Measurements from ENCODE around the gene NEDD4. TPM values are rescaled to one million over a fixed set of nuclear protein-coding genes. Genes with fewer than 3 reads are reported as not detected.
"Not testable (repeated sequence)": the region's sequence is repeated elsewhere in the genome, so short reads cannot be mapped to it uniquely, and the experiment has no call there.

The NEDD4 gene
- 3.7 and 4.1 TPM in 2 replicates for total RNA-seq (2014; rRNA removed; shearing (Covaris generic))

DNA sequence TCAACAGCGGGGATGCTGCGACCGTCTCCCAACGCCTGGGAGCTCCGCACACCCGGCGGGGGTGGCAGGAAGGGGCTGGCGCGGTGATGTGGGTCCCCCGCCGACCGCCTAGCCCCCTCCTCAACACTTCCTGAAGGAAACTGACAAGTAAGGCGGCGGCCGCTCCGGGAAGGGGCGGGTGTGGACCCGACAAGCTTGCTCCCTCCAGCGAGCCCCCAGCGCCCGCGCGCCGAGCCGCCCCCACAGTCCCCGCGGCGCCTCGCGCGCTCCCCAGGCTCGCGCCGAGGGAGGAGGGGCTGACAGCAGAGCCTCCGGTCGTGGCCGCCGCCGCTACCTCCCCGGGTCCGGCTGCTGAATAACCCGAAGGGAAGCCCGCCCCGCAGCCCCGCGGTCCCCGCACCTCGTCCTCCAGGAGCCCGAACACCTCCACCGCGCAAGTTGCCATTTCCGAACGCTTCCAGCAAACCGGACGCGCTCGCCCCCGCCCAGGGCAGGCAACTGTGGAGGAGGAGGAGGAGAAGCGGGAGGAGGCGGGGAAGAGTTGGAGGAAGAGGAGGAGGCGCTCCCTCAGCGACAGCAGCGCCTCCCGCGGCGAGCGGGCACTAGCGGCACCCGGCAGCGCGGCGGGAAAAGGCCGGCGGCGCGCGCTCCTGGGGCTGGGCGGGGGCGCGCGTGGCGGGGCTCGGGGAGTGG, at the start of gene NEDD4:
Gene NEDD4 (minus strand): TSS at position 502 of the 693 bp plus-strand sequence. CDS start 57 bp downstream, at position 445.
- peak; percentile 91 for DNase-seq
- Histone ChIP-seq H3K4me3 (ENCODE audit: insufficient read depth, low read depth, low read length) (peak within 1 kb of the TSS; percentile 73), H3K27me3 (ENCODE audit: control insufficient read depth, insufficient read depth, low read length) (peaks cover 1% of the 10 kb centered on the region; the same call in 1 of the 2 replicates), H3K36me3 (replicated peaks; ENCODE audit: control insufficient read depth, insufficient read depth, low read length) (no peaks in the 10 kb centered on the region)

DNA sequence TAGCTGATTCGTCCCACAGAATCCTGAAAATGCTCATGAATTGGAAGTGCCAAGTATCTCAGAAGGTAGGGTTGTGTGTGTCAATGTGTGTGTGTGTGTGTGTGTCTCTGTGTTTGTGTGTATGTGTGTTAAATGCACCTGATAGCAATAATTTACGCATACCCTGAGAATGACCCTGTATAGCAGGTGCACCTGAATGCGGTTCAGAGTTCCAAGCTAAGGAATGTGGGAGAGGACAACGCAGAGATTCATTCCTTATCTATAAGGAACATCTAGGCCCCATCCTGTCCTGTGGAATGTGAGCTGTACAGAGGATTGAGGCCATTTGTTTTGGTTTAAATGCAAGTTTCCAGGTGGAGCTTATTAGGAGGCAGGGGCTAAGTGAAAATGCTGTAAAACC, 49.1 kb upstream of the NEDD4 start:
- DNase-seq, result no peak
- Histone ChIP-seq H3K4me3 (ENCODE audit: insufficient read depth, low read depth, low read length) (no peak overlapping the region), H3K36me3 (replicated peaks; ENCODE audit: control insufficient read depth, insufficient read depth, low read length) (no peaks in the 10 kb centered on the region), H3K27me3 (ENCODE audit: control insufficient read depth, insufficient read depth, low read length) (no peaks in the 10 kb centered on the region)

DNA sequence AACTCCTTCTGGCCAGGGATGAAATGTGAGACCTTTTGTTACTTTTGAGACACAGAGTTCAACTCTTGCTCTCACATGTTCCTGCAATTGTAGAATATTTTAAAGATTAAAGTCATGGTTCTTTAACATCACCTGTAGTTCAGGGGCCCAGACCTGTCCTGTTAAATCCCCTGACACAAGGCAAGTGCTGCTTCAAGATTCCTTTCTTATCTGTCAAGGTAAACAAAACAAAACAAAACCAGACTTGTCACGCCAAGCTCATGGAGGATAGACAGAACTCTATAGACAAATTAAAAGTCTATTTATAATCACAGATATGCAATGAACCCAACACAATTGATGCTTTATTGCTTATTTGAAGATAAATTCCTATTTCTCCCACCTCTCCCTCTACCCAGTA, 48.6 kb upstream of the NEDD4 start:
- no peak for DNase-seq
- Histone ChIP-seq H3K27me3 (ENCODE audit: control insufficient read depth, insufficient read depth, low read length) (no peaks in the 10 kb centered on the region), H3K36me3 (replicated peaks; ENCODE audit: control insufficient read depth, insufficient read depth, low read length) (no peaks in the 10 kb centered on the region), H3K4me3 (ENCODE audit: insufficient read depth, low read depth, low read length) (no peak overlapping the region)

DNA sequence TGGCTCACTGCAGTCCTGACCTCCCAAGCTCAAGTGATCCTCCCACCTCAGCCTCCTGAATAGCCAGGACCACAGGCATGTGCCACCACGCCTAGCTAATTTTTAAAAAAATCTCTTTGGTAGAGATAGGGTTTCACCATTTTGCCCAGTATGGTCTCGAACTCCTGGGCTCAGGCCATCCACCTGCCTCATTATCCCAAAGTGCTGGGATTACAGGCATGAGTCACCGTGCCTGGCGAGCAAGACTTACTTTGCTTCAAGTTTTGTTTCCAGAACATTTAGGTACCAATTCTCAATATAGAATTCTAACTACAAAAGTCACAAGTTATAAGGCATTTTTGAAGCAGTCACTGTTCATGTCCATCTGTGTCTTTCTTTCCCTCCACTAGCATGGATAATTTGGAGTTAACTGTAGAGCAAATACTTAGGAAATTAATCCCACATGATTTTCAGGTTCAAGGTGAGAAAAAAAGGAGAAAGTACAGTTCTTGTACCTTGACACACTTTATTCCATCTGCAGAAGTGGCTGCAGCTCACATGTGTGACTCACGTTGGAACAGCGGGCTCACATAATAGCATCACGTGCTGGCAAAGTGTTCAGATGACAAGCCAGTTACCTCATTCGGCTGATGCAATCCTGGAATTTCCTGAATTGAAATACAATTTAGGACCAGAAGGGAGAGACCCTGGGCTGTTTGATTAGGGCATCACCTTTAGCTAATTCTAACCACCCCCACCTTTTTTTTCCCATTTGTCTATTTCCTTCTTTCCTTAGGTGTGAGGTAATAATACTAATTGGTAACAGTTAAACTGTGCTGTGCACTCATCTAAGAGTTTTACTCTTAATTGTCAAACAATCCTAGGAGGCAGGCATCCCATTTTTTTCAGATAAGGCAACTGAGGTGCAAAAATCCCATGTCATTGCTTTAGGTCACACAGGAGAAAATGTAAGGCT, 46.9 kb upstream of the NEDD4 start:
- H3K27me3 ChIP-seq (ENCODE audit: control insufficient read depth, insufficient read depth, low read length), result no peaks in the 10 kb centered on the region
- DNase-seq, result no peak
- H3K36me3 ChIP-seq (replicated peaks; ENCODE audit: control insufficient read depth, insufficient read depth, low read length), result no peaks in the 10 kb centered on the region
- no peak overlapping the region for H3K4me3 ChIP-seq (ENCODE audit: insufficient read depth, low read depth, low read length)

DNA sequence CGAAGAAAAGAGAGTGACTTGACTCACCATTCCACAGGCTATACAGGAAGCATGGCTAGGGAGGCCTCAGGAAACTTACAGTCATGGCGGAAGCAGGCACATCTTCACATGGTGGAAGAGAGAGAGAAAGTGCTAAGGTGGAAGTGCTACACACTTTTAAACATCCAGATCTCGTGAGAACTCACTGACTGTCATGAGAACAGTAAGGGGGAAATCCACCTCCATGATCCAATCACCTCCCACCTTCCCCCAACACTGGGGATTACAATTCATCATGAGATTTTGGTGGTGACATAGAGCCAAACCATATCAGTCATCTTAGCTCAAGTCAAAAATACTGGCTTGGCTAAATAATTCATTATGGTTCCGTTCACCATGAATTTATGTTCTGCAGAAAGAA, 45.3 kb upstream of the NEDD4 start:
- no peaks in the 10 kb centered on the region for H3K36me3 ChIP-seq (replicated peaks; ENCODE audit: control insufficient read depth, insufficient read depth, low read length)
- no peak for DNase-seq
- H3K27me3 ChIP-seq (ENCODE audit: control insufficient read depth, insufficient read depth, low read length), result no peaks in the 10 kb centered on the region
- H3K4me3 ChIP-seq (ENCODE audit: insufficient read depth, low read depth, low read length), result no peak overlapping the region

DNA sequence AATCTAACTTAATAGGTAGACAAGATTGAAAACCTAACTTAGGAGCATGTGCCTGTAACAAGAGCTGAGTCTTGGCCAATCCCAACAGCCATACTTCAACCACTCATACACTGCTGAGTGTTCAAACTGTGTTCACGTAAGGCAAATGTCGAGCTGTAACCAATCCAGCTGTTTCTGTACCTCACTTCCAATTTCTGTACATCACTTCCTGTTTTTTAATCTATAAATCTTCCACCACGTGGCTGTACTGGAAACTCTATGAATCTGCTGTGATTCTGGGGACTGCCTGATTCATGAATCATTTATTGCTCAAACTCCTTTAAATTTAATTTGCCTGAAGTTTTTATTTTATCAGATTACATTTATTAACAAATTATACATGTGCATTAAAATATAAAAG, 44.6 kb upstream of the NEDD4 start:
- DNase-seq, result no peak
- Histone ChIP-seq H3K4me3 (ENCODE audit: insufficient read depth, low read depth, low read length) (no peak overlapping the region), H3K27me3 (ENCODE audit: control insufficient read depth, insufficient read depth, low read length) (no peaks in the 10 kb centered on the region)

DNA sequence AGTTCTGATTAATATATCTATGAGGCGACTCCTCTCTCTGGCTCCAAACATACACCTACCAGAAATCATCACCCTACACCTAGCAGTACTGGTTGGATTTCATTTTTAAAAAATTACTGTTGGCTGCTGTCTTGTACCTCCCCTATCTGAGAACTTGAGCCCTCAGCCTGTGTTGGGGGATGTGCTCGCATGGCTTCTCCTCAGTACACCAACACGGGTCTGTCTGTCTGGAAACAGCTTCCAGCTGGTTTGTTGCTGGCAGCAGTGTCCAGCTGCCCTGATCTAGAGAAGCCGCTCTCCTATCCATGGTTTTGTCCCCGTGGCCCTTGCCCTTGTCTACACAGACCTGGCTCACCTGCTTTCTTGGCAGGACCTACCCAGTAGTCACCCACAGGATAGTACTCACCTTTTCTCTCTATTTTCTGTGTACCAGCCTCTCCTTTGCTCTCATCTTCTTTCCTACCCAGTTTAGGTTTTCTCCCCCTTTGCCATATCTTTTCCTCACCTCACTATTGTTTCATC, 43.2 kb upstream of the NEDD4 start:
- H3K4me3 ChIP-seq (ENCODE audit: insufficient read depth, low read depth, low read length), result no peak overlapping the region
- no peak for DNase-seq
- no peaks in the 10 kb centered on the region for H3K27me3 ChIP-seq (ENCODE audit: control insufficient read depth, insufficient read depth, low read length)
- no peaks in the 10 kb centered on the region for H3K36me3 ChIP-seq (replicated peaks; ENCODE audit: control insufficient read depth, insufficient read depth, low read length)

More for the DNA sequence above, 44.6 kb upstream of the NEDD4 start:
- no peaks in the 10 kb centered on the region for H3K36me3 ChIP-seq (replicated peaks; ENCODE audit: control insufficient read depth, insufficient read depth, low read length)

DNA sequence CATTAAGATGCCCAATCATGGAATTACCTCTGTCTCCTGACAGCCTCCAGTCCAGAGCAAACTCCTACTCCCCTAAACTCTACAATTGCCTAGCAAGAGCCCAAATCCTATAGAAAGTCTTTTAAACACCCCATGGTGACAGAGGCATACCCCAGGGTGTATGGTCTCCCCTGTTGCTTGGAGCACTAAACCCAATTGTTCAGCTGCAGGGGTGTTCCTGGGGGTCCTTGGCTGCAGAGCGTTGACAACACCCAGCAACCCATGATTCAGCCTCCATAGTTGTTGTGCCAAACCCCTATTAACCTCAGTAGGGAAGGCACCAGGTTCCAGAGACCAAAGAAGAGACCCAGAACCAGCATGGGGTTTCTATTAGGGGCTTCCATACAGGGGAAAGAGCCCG, 41.8 kb upstream of the NEDD4 start:
- no peak for DNase-seq
- H3K36me3 ChIP-seq (replicated peaks; ENCODE audit: control insufficient read depth, insufficient read depth, low read length), result no peaks in the 10 kb centered on the region
- H3K4me3 ChIP-seq (ENCODE audit: insufficient read depth, low read depth, low read length), result no peak overlapping the region
- H3K27me3 ChIP-seq (ENCODE audit: control insufficient read depth, insufficient read depth, low read length), result no peaks in the 10 kb centered on the region

DNA sequence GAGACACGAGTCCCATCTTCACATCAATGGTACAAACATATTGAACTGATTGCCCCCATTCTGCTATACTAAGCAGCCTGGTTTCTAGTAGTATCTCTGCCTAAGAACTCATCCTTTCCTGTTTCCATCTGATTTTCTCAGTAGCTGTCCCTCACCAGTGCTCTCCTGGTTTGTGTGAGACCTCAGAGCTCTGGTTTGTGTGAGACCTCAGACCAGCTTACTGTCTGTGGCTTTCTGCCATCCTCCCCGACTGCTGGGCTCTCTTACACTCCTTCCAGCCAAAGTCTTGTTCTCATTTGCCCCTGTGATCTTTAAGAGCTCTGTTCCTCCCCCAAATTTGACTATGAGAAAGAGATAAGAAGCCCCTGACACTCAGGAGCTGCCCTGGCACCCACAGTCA, 41.1 kb upstream of the NEDD4 start:
- Histone ChIP-seq H3K27me3 (ENCODE audit: control insufficient read depth, insufficient read depth, low read length) (no peaks in the 10 kb centered on the region), H3K36me3 (replicated peaks; ENCODE audit: control insufficient read depth, insufficient read depth, low read length) (no peaks in the 10 kb centered on the region), H3K4me3 (ENCODE audit: insufficient read depth, low read depth, low read length) (no peak overlapping the region)
- no peak for DNase-seq

DNA sequence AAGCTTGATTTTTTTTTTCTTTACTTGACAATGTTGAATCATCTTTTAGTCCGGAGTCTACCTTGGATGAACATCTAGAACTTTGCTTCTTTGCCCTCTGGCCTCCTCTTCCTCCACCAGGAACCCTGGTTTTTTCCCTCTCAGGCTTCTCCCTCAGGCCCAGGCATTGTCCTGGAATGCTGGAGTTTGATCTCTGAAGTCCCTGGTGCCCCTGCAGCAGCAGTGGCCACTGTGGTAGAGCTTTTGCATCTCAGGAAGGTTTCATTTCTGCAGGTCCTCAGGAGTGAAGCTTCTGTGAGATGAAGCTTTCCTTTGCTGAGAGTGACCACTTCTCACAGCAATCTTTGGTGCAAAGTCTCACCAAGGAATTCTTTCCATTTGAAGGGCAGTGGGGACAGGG, 39.0 kb upstream of the NEDD4 start:
- H3K27me3 ChIP-seq (ENCODE audit: control insufficient read depth, insufficient read depth, low read length), result no peaks in the 10 kb centered on the region
- DNase-seq, result no peak
- H3K4me3 ChIP-seq (ENCODE audit: insufficient read depth, low read depth, low read length), result no peak overlapping the region
- H3K36me3 ChIP-seq (replicated peaks; ENCODE audit: control insufficient read depth, insufficient read depth, low read length), result no peaks in the 10 kb centered on the region

DNA sequence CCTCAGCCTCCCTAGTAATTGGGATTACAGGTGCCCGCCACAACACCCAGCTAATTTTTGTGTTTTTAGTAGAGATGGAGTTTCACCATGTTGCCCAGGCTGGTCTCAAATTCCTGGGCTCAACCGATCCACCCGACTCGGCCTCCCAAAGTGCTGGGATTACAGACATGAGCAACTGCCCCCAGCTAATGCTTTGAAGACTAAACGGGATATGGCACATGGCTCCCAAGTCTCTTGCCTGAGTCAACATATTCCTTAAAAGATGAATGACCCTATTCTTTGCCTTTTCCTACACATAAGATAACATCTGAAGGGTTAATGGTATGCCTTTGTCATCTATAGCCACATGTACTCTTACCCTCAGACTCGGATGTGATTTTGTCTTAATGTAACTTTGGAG, 38.4 kb upstream of the NEDD4 start:
- Histone ChIP-seq H3K27me3 (ENCODE audit: control insufficient read depth, insufficient read depth, low read length) (no peaks in the 10 kb centered on the region), H3K4me3 (ENCODE audit: insufficient read depth, low read depth, low read length) (no peak overlapping the region), H3K36me3 (replicated peaks; ENCODE audit: control insufficient read depth, insufficient read depth, low read length) (no peaks in the 10 kb centered on the region)
- DNase-seq, result no peak

DNA sequence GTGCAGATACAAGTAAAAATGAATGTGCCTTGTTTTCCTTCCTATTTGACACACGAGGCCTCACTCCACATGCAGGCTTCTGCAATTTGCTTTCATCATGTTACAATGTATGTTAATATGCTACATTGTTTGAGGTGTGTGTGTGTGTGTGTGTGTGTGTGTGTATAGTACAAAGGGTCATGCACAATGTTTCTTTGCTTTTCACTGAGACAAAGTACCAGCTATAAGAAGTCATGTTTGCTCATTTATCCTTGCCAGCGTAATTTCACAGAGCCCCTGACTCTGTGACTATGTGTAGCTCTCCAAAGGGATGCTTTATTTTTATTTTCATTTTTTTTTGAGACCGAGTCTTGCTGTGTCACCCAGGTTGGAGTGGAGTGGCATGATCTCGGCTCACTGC, 38.0 kb upstream of the NEDD4 start:
- DNase-seq, result no peak
- no peaks in the 10 kb centered on the region for H3K36me3 ChIP-seq (replicated peaks; ENCODE audit: control insufficient read depth, insufficient read depth, low read length)
- no peak overlapping the region for H3K4me3 ChIP-seq (ENCODE audit: insufficient read depth, low read depth, low read length)
- no peaks in the 10 kb centered on the region for H3K27me3 ChIP-seq (ENCODE audit: control insufficient read depth, insufficient read depth, low read length)

DNA sequence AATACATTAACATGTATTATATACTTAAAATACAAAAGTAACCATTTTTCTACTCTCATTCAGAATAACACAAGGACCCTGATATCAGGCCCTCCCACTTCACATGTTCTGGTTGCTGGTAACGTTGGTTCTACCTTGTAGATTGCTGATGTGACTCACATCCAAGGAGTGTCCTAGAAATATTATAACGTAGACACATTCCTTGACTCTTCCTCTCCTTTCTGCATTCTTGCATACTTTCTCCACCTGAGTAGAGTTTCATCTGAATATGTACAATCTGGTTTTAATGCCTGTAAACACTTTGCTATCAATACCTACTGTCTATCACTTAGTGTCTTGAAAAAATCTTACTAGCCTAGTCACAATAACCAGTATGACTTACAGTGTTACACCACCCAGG, 35.0 kb upstream of the NEDD4 start:
- no peak overlapping the region for H3K4me3 ChIP-seq (ENCODE audit: insufficient read depth, low read depth, low read length)
- no peaks in the 10 kb centered on the region for H3K27me3 ChIP-seq (ENCODE audit: control insufficient read depth, insufficient read depth, low read length)
- no peaks in the 10 kb centered on the region for H3K36me3 ChIP-seq (replicated peaks; ENCODE audit: control insufficient read depth, insufficient read depth, low read length)
- DNase-seq, result no peak

DNA sequence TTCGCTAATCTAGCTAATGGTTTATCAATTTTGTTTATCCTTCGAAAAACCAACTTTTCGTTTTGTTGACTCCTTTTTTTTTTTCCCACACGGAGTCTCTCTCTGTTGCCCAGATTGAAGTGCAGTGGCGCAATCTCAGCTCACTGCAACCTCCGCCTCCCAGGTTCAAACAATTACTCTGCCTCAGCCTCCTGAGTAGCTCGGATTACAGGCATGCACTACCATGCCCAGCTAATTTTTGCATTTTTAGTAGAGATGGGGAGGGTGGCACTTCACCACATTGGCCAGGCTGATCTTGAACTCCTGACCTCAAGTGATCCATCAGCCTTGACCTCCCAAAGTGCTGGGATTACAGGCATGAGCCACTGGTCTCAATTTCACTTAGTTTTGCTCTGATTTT, 29.7 kb upstream of the NEDD4 start:
- not testable (repeated sequence) for H3K27me3 ChIP-seq (ENCODE audit: control insufficient read depth, insufficient read depth, low read length); DNase-seq; H3K36me3 ChIP-seq (replicated peaks; ENCODE audit: control insufficient read depth, insufficient read depth, low read length); H3K4me3 ChIP-seq (ENCODE audit: insufficient read depth, low read depth, low read length)

Data from H7 (cell line).